K562 (cell line): ENCODE results near the gene SAMD11. TPM values are rescaled to one million over a fixed set of nuclear protein-coding genes. Genes with fewer than 3 reads are reported as not detected.
A peak's percentile ranks its signal among the peaks of the same experiment; 100 is the strongest.

ENCODE experiments used
- ATF3 ChIP-seq, 2 experiments: fragments of 450-650 bp in 1 of 2; sonication (generic) in 1 of 2; formaldehyde crosslinking in 1 of 2; IDR thresholded peaks in 1 of 2; conservative IDR thresholded peaks in 1 of 2; 2 replicates each; pipeline versions ENCODE4 v1.6.1 to v1.8.1; 2016 to 2023; ENCODE audit warnings: mild to moderate bottlenecking in 2 of 2, moderate library complexity in 2 of 2, inconsistent platforms in 1 of 2, missing genetic modification reagents in 1 of 2
- CGGBP1 ChIP-seq: fragments of 250-450 bp; sonication (Bioruptor Pico); IDR thresholded peaks from 2 replicates; pipeline ENCODE4 v1.9.0; 2021; ENCODE audit warnings: mild to moderate bottlenecking
- CHD4 ChIP-seq: fragments of 200-600 bp; sonication (generic); IDR thresholded peaks from 3 replicates; pipeline ENCODE4 v1.6.1; 2012; ENCODE audit warnings: low read depth, mild to moderate bottlenecking, mixed read lengths, low read length, inconsistent platforms; ENCODE audit not compliant: insufficient read depth, insufficient replicate concordance, poor library complexity, severe bottlenecking
- E2F3 ChIP-seq: fragments of 250-450 bp; sonication (Bioruptor Pico); IDR thresholded peaks from 2 replicates; pipeline ENCODE4 v1.4.0; 2020; ENCODE audit warnings: mild to moderate bottlenecking
- EP400 ChIP-seq: fragments of 450-650 bp; IDR thresholded peaks from 2 replicates; pipeline ENCODE4 v1.6.1; 2017; ENCODE audit warnings: antibody characterized with exemption, mild to moderate bottlenecking, moderate library complexity
- ESRRB ChIP-seq: fragments of 250-450 bp; sonication (Bioruptor Pico); IDR thresholded peaks from 2 replicates; pipeline ENCODE4 v1.5.0; 2020; ENCODE audit warnings: mild to moderate bottlenecking, moderate library complexity, borderline replicate concordance
- FOSL1 ChIP-seq: fragments of 200-800 bp; sonication (Bioruptor generic); conservative IDR thresholded peaks from 2 replicates; pipeline ENCODE4 v1.6.1; 2016; ENCODE audit warnings: missing genetic modification characterization, missing compliant biosample characterization
- HDAC2 ChIP-seq: fragments of 450-650 bp; IDR thresholded peaks from 2 replicates; pipeline ENCODE4 v1.6.1; 2016; ENCODE audit warnings: mild to moderate bottlenecking
- HMBOX1 ChIP-seq: sonication (generic); IDR thresholded peaks from 2 replicates; pipeline ENCODE4 v1.6.1; 2016
- KDM1A ChIP-seq, 2 experiments: fragments of 450-650 bp; IDR thresholded peaks; 2 replicates each; pipeline ENCODE4 v1.6.1; 2016; ENCODE audit warnings: mild to moderate bottlenecking in 2 of 2
- MCM7 ChIP-seq, 2 experiments: fragments of 450-650 bp; IDR thresholded peaks; 2 replicates each; pipeline ENCODE4 v1.6.1; 2016 to 2018
- MTA3 ChIP-seq: fragments of 450-650 bp; formaldehyde crosslinking; IDR thresholded peaks from 2 replicates; pipeline ENCODE4 v1.6.1; 2017; ENCODE audit warnings: mild to moderate bottlenecking, borderline replicate concordance
- RERE ChIP-seq: sonication (generic); formaldehyde crosslinking; IDR thresholded peaks from 2 replicates; pipeline ENCODE4 v1.8.0; 2023; ENCODE audit warnings: missing genetic modification reagents, mild to moderate bottlenecking, borderline replicate concordance
- SETDB1 ChIP-seq: IDR thresholded peaks from one replicate; pipeline ENCODE4 v1.6.1; 2012; ENCODE audit warnings: low read length, control low read depth, inconsistent platforms
- SMARCC2 ChIP-seq: fragments of 450-650 bp; IDR thresholded peaks from 2 replicates; pipeline ENCODE4 v1.6.1; 2017; ENCODE audit warnings: antibody characterized with exemption, moderate library complexity, mild to moderate bottlenecking, low read depth
- TAL1 ChIP-seq: fragments of 450-650 bp; IDR thresholded peaks from 2 replicates; pipeline ENCODE4 v1.6.1; 2016; ENCODE audit warnings: mild to moderate bottlenecking
- XRCC4 ChIP-seq: IDR thresholded peaks from one replicate; pipeline ENCODE4 v1.6.1; 2011; ENCODE audit not compliant: insufficient read depth, insufficient read length; ENCODE audit errors: extremely low read depth
- ZFX ChIP-seq: sonication (generic); formaldehyde crosslinking; IDR thresholded peaks from 2 replicates; pipeline ENCODE4 v1.8.0; 2022; ENCODE audit warnings: mild to moderate bottlenecking, missing genetic modification reagents, moderate library complexity
- ZNF449 ChIP-seq: fragments of 250-450 bp; sonication (Bioruptor Pico); IDR thresholded peaks from 2 replicates; pipeline ENCODE4 v1.8.0; 2022; ENCODE audit warnings: moderate library complexity, mild to moderate bottlenecking, inconsistent platforms
- polyA plus RNA-seq, 8 experiments: library from polyadenylated mRNA; depleted of rRNA in 4 of 8; stranded (reverse) in 5 of 8; unstranded in 3 of 8; fragments of >200 nt; fragmentation: Nextera tagmentation in 2 of 8; fragmentation: Illumina TruSeq in 1 of 8; extraction: Ambion mirVana in 2 of 8; extraction: Trizol in 1 of 8; gene quantifications; 2 replicates each; pipeline versions ENCODE4 v1.2.1 to v1.2.3, GENCODE V29; 2011 to 2014; ENCODE audit warnings: inconsistent platforms in 1 of 8, missing spikeins in 1 of 8
- total RNA-seq, 7 experiments: library from RNA; depleted of rRNA in 6 of 7; stranded (reverse); fragments of >200 nt in 6 of 7; fragmentation: Illumina TruSeq in 2 of 7; extraction: Trizol in 2 of 7; gene quantifications; 2 replicates each; pipeline versions ENCODE4 v1.2.1 to v1.2.3, GENCODE V29; 2011 to 2021; ENCODE audit warnings: low replicate concordance in 1 of 7

The SAMD11 gene
- total and polyA plus RNA-seq, 9 of the 15 experiments (the other 6 are each of a cell fraction or from before 2014, with no cell fraction given) = 0.07 to 0.82 (median 0.11) TPM; not detected in 2

- no peak for TF ChIP-seq FOSL1 (tag)
- no peak for TF ChIP-seq TAL1
- no peak for TF ChIP-seq MTA3
- no peak for TF ChIP-seq HMBOX1
- TF ChIP-seq ZNF449 (CRISPR knock-in tag) = no peak
- TF ChIP-seq SMARCC2 = no peak
- no peak for TF ChIP-seq MCM7 (IDR thresholded peaks at IDR 0.05)
- no peak for TF ChIP-seq CHD4
- TF ChIP-seq XRCC4 = no peak
- no peak for TF ChIP-seq SETDB1
- no peak for TF ChIP-seq ATF3 (IDR thresholded peaks at IDR 0.05)
- TF ChIP-seq ATF3 (CRISPR knock-in tag; conservative IDR thresholded peaks at IDR 0.05) = no peak
- TF ChIP-seq ESRRB = no peak
- no peak for TF ChIP-seq CGGBP1 (CRISPR knock-in tag)
- peak in 1 of 2 experiments; percentile 48; a peak in 1 of 4 replicates for TF ChIP-seq KDM1A (IDR thresholded peaks at IDR 0.05)
- TF ChIP-seq EP400 = no peak
- TF ChIP-seq E2F3 (CRISPR knock-in tag) = no peak
- TF ChIP-seq HDAC2 = no peak
- peak; percentile 42 for TF ChIP-seq ZFX (CRISPR knock-in tag)
- TF ChIP-seq RERE (CRISPR knock-in tag) = no peak
Observed at GRCh38 chr1:960363-961131, 36.8 kb downstream of the SAMD11 start, which contains the start of gene KLHL17 (continued).
